Aorta (tissue), 5 donors: ENCODE results near the gene CMTM4. TPM values are rescaled to one million over a fixed set of nuclear protein-coding genes. Genes with fewer than 3 reads are reported as not detected.
"Not testable (repeated sequence)": the region's sequence is repeated elsewhere in the genome, so short reads cannot be mapped to it uniquely, and the experiment has no call there.

Source experiments
- ATAC-seq: fragments of 200-7000 bp; cut with Tn5 transposase; one replicate; pipeline ENCODE4 v1.9.1; 2022; ENCODE audit warnings: moderate library complexity; ENCODE audit not compliant: low FRiP score
- DNase-seq, 2 donors: peaks; one replicate each; pipeline ENCODE4 v3.0.0-alpha.2; 2020
- H3K27ac ChIP-seq, 2 donors: one replicate each; pipeline ENCODE4 v1.5.1; 2013; ENCODE audit warnings: low read length in 2 of 2, mild to moderate bottlenecking in 2 of 2, moderate library complexity in 2 of 2, control low read depth in 1 of 2, inconsistent platforms in 1 of 2, low read depth in 1 of 2
- H3K27me3 ChIP-seq, 2 donors: one replicate each; pipeline ENCODE4 v1.6.1; 2013; ENCODE audit warnings: control low read depth in 1 of 2, low read length in 1 of 2, mild to moderate bottlenecking in 1 of 2, moderate library complexity in 1 of 2; ENCODE audit not compliant: insufficient read depth in 2 of 2, control insufficient read depth in 1 of 2
- H3K36me3 ChIP-seq, 2 donors: one replicate each; pipeline ENCODE4 v1.6.1; 2013; ENCODE audit warnings: control low read depth in 1 of 2, low read length in 1 of 2, mild to moderate bottlenecking in 1 of 2; ENCODE audit not compliant: insufficient read depth in 2 of 2, control insufficient read depth in 1 of 2
- H3K4me1 ChIP-seq, 2 donors: one replicate each; pipeline ENCODE4 v1.6.1; 2013; ENCODE audit warnings: low read length in 2 of 2, control low read depth in 1 of 2, mild to moderate bottlenecking in 1 of 2, moderate library complexity in 1 of 2; ENCODE audit not compliant: insufficient read depth in 2 of 2, control insufficient read depth in 1 of 2
- H3K4me3 ChIP-seq, 2 donors: one replicate each; pipeline ENCODE4 v1.5.1; 2013; ENCODE audit warnings: low read length in 2 of 2, control low read depth in 1 of 2, mild to moderate bottlenecking in 1 of 2
- H3K9me3 ChIP-seq: one replicate; pipeline ENCODE4 v1.6.1; 2013; ENCODE audit warnings: mild to moderate bottlenecking, low read length; ENCODE audit not compliant: control insufficient read depth
- WGBS, 2 donors: extraction: QIAGEN DNeasy Blood & Tissue Kit; methylation state at CpG; one replicate each; pipeline ENCODE4 v1.1.7; 2013; 5-methylcytosine and 5-hydroxymethylcytosine counted together
- intact Hi-C, 2 donors: fragments of 100-400 bp; cut with DNase I; formaldehyde crosslinking; loops; one replicate each; pipeline versions ENCODE4 v1.14.2 to v1.15.0; 2022
- polyA plus RNA-seq, 2 donors: library from polyadenylated mRNA; stranded (reverse); fragments of 200-250 nt; gene quantifications; one replicate each; pipeline ENCODE4 v1.2.3, GENCODE V29; 2013
- total RNA-seq, 2 donors: library from RNA; stranded (reverse); fragmentation: NEBNext Ultra II Directional; extraction: Animal tissue kit (Norgen Biotek cat#: 25700); gene quantifications; one replicate each; pipeline ENCODE4 v1.2.1, GENCODE V29; 2021
- donor health status: healthy with polysubstance abuse.
- donor health status: Bipolar disorder and iron deficiency.
- donor health status: DM: no; HTN: no; CAD: no.
- donor health status: DM: no; HTN: no; CAD: no.
- donor health status: DM: yes; HTN: yes; CAD: no.

CMTM4 gene
- total and polyA plus RNA-seq, 4 donors, result 8.9 to 24.9 (median 13.5) TPM

DNA sequence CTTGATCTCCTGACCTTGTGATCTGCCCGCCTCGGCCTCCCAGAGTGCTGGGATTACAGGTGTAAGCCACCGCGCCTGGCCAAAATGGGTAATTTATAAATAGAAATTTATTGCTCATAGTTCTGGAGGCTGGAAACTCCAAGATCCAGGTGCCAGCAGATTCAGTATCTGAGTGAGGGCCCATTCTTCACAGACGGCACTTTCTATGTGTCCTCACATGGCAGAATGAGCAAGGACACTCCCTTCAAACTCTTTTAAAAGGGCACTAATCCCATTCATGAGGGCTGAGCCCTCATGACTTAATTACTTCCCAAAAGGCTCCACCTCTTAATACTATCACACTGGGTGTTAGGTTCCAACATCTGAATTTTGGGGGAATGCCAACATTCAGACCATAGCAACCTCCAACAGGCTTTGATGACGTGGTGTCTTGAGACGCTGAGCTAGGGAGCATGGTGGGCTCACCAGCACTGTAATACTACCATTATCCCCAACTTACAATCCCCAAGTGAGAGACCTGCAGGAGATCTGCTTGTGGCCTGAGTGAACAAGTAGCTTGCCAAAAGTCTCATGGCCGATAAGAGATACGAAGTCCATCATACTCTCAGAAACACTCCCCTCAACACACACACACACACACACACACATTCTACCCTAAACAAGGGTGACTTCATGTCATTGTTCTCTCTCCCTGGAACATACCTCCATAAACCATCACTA lies 8.5 kb downstream of the CMTM4 start:
- ATAC-seq, result no peak
- no peaks in the 10 kb centered on the region for H3K4me1 ChIP-seq
- H3K36me3 ChIP-seq, result no peaks in the 10 kb centered on the region

DNA sequence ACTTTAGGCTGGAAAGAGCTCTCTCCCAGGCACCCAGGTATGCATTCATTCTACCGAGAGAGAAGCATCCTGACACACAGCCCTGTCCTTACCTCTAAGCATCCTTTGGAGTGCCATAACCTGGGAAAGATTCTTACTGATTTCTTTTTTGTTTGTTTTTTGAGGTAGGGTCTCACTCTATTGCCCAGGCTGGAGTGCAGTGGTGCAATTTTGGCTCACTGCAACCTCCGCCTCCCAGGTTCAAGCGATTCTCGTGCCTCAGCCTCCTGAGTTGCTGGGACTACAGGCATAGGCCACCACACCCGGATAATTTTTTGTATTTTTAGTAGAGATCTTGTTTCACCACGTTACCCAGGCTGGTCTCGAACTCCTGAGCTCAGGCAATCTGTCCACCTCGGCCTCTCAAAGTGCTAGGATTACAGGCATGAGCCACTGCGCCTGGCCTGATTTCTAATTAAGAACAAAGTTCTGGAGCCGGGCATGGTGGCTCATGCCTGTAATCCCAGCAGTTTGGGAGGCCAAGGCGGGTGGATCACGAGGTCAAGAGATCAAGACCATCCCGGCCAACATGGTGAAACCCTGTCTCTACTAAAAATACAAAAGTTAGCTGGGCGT lies 10.9 kb downstream of the CMTM4 start:
- intact Hi-C loops, H3K27me3 ChIP-seq, H3K27ac ChIP-seq, ATAC-seq, DNase-seq, H3K9me3 ChIP-seq, H3K4me3 ChIP-seq, H3K4me1 ChIP-seq, H3K36me3 ChIP-seq: not testable (repeated sequence)
- 94 to 95% methylated on average over 14 of the region's 14 CpGs for WGBS, 2 donors

More for the DNA sequence above, 8.5 kb downstream of the CMTM4 start:
- intact Hi-C loops, result no loop called here
- H3K27ac ChIP-seq, result no peak overlapping the region
- 92 to 94% methylated on average over 9 of the region's 9 CpGs for WGBS, 2 donors
- no peak overlapping the region for H3K4me3 ChIP-seq
- DNase-seq, result no peak
- H3K9me3 ChIP-seq, result no peaks in the 10 kb centered on the region
- H3K27me3 ChIP-seq, result no peaks in the 10 kb centered on the region

DNA sequence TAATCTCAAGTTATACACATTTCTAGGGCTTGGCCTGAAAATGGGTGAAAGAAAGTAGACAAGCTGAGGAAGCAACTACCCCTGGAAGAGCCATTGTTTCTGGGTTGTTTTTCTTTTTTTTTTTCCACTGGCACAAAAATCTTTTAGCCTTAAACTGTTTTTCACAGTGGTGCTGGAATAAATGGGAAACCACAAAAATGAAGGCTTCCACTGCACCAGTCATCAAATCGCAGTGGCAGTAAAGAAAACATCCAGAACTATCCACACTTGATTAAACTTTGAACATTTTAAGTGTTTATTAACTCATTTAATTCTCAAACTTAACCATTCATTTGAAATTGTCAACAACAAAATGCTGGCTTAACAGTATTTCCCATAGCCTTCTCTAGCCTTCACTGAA lies 14.3 kb downstream of the CMTM4 start:
- 66 to 67% methylated on average over 1 of the region's 1 CpG for WGBS, 2 donors
- Histone ChIP-seq H3K27ac (no peak overlapping the region), H3K4me3 (no peak overlapping the region), H3K36me3 (no peaks in the 10 kb centered on the region), H3K9me3 (no peaks in the 10 kb centered on the region), H3K4me1 (no peaks in the 10 kb centered on the region), H3K27me3 (no peaks in the 10 kb centered on the region)
- no peak for ATAC-seq
- intact Hi-C loops, result no loop called here
- DNase-seq, result no peak

DNA sequence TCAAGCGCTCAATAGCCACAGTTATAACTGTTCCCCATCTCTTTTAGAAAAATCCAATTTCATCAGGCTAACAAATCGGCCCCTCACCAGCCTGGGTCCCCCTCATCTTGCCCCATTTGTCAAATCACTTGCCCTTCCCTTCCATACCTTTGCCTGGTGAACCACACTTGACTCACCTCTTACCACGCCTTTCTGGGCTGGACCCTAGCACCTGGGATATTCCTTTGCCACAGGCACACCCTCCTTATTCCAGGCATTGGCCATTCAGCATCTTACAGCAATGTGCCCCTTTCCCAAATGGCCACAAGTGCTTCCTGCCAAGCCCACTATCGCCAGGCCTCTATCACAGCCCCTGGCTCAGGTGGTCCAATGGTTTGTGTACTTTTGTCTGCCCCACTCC lies 14.9 kb downstream of the CMTM4 start:
- WGBS, 2 donors, result 98% methylated on average over 4 of the region's 4 CpGs
- no peak for DNase-seq
- H3K4me3 ChIP-seq, result no peak overlapping the region

DNA sequence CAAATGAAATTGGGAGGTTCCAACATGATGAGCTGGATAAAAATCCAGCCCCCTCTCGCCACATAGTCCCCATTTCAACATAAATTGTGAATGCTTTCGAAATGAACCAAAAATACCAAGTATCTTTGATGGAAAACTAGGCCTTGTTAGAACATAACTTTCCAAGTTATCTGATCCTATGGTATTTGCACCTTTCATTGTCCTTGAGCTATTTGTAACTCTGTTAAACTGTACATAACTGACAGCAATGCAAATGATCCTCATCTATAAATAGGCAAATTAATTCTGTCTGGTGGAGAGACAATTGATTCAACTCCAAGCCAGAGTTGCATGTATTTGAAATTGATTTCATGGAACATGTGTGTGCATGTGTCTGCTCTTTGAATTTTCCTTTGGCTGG lies 18.2 kb downstream of the CMTM4 start:
- intact Hi-C loops, result no loop called here
- WGBS, 2 donors, result 93% methylated on average over 2 of the region's 2 CpGs

More for the DNA sequence above, 14.9 kb downstream of the CMTM4 start:
- Histone ChIP-seq H3K9me3 (no peaks in the 10 kb centered on the region), H3K27ac (no peak overlapping the region), H3K27me3 (no peaks in the 10 kb centered on the region), H3K36me3 (no peaks in the 10 kb centered on the region), H3K4me1 (no peaks in the 10 kb centered on the region)
- ATAC-seq, result no peak
- intact Hi-C loops, result no loop called here

DNA sequence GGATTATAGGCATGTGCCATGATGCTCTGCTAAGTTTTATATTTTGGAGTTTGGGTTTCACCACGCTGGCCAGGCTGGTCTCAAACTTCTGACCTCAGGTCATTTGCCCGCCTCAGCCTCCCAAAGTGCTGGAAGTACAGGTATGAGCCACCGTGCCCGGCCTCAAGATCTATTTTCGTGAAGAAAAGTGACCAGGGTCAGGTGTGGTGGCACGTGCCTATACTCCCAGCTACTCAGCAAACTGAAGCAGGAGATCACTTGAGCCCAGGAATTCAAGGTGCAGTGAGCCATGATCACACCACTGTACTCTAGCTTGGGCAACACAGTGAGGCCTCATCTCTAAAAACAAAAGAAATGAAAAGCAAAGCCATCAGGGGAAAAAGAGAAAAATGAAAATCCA lies 18.7 kb downstream of the CMTM4 start:
- H3K4me3 ChIP-seq, result no peak overlapping the region

More for the DNA sequence above, 18.2 kb downstream of the CMTM4 start:
- no peaks in the 10 kb centered on the region for H3K36me3 ChIP-seq
- DNase-seq (no peak), ATAC-seq (no peak)
- no peak overlapping the region for H3K27ac ChIP-seq
- H3K9me3 ChIP-seq, result no peaks in the 10 kb centered on the region
- H3K4me3 ChIP-seq, result no peak overlapping the region
- no peaks in the 10 kb centered on the region for H3K27me3 ChIP-seq
- H3K4me1 ChIP-seq, result no peaks in the 10 kb centered on the region

DNA sequence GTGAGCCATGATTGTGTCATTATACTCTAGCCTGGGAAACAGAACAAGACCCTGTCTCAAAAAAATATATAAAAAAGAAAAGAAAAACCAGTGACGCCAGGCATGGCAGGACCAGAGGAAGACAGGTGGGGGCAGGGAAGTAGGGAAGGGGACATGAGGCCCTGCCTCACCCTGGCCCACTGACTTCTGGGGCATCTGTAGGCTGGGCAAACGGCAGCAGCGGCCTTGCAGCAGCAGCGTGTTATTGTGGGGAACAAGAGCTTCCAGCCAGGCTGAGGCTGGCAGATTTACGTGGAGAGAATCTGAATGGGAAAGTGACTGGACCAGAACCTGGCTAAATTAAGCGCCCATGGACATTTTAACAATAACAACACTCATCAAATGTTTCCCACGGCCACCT lies 19.4 kb downstream of the CMTM4 start:
- Histone ChIP-seq H3K36me3 (no peaks in the 10 kb centered on the region), H3K9me3 (no peaks in the 10 kb centered on the region), H3K27ac (no peak overlapping the region), H3K27me3 (no peaks in the 10 kb centered on the region), H3K4me1 (no peaks in the 10 kb centered on the region), H3K4me3 (no peak overlapping the region)
- 83 to 92% methylated on average over 7 of the region's 7 CpGs for WGBS, 2 donors
- no peak for DNase-seq
- ATAC-seq, result no peak
- intact Hi-C loops, result no loop called here

More for the DNA sequence above, 18.7 kb downstream of the CMTM4 start:
- ATAC-seq (no peak), DNase-seq (no peak)
- Histone ChIP-seq H3K4me1 (no peaks in the 10 kb centered on the region), H3K27me3 (no peaks in the 10 kb centered on the region), H3K36me3 (no peaks in the 10 kb centered on the region), H3K27ac (no peak overlapping the region), H3K9me3 (no peaks in the 10 kb centered on the region)
- WGBS, 2 donors, result 95 to 98% methylated on average over 6 of the region's 6 CpGs
- intact Hi-C loops, result no loop called here

DNA sequence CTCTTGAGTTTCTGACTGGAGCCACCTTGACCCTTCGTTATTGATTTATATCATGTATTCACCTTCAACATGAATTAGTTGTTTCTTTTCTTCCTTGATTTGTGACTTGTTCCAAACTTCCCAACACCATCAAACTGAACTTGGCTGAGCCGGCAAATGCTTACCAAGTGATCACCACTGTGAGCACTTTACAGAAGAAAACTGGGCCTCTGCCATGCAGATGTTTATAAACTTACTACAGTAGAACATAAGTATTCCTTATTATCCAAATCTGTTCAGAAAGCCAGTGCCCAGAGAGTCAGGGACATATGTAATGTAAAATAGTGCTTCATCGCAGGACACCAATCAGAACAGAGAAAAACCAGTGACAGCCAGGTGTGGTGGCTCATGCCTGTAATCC lies 19.9 kb downstream of the CMTM4 start:
- no peak overlapping the region for H3K4me3 ChIP-seq
- no peaks in the 10 kb centered on the region for H3K36me3 ChIP-seq
- no peak overlapping the region for H3K27ac ChIP-seq
- H3K9me3 ChIP-seq, result no peaks in the 10 kb centered on the region
- no peak for DNase-seq
- 84 to 90% methylated on average over 3 of the region's 3 CpGs for WGBS, 2 donors
- H3K27me3 ChIP-seq, result no peaks in the 10 kb centered on the region
- no peaks in the 10 kb centered on the region for H3K4me1 ChIP-seq
- no peak for ATAC-seq
- intact Hi-C loops, result no loop called here

DNA sequence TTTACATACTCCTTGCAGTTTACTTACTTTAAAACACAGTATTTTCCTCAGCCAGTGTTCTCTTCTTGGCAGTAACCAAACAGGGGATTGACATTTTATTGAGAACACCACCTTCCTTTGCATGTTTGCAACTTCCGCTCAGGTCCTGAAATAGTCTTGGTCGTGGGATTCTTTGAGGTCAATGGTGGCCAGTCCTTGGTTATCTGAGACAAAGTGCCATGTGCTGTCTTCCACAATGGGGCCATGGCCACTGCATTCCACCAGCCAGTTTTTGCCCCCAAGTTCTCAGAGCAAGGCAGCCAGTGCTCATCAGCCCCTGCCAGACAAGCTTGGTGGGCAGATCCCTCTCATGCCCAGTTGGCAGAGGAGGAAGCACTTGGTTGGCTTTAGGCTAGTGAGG lies 22.9 kb downstream of the CMTM4 start:
- Histone ChIP-seq H3K4me3 (no peak overlapping the region), H3K36me3 (no peaks in the 10 kb centered on the region), H3K4me1 (no peaks in the 10 kb centered on the region), H3K27ac (no peak overlapping the region), H3K9me3 (no peaks in the 10 kb centered on the region), H3K27me3 (no peaks in the 10 kb centered on the region)
- WGBS, 2 donors, result 82 to 86% methylated on average over 2 of the region's 2 CpGs
- DNase-seq, result no peak
- intact Hi-C loops, result no loop called here
- ATAC-seq, result no peak
